GM21825 (cell line): Measurements from ENCODE around the gene BTBD9.
A peak's percentile ranks its signal among the peaks of the same experiment; 100 is the strongest.

Experiments
- ATAC-seq: cut with Tn5 transposase; IDR thresholded peaks from one replicate; pipeline ENCODE4 v1.9.1; 2021; ENCODE audit warnings: mild to moderate bottlenecking, moderate library complexity; ENCODE audit not compliant: unreplicated experiment

BTBD9 gene

DNA sequence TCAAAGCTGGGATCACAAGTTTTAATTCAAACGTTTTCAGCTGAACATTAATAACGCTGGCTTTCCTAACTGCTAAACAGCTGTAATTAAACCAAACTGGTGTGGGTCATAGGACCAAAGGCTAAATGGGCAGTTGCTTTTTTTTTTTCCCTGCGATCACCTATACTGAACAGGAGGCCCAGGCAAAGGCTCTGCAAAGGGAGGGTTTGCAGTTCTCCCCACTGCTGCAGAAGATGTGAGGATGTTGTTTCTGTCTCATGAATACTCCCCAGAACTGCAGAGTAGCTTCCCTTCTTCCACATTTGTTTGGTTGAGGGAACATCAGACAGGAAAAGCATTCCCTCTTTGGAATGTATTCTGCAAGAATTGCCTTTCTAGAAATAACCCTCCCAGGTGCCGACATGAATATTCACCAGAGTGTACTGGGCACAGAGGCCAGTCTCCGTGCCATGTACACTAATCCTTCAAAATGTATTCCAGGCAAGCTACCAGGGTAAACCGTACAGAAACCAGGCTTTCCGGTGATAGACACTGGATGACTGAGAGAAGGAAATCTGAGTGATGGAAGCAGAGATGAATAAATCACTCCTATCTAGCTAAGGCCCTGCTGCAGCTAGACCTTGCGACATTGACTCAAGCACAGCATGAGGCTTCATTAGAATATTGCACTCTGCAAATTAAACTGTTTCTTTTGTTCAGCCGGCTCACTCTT is 370.1 kb downstream of the BTBD9 start:
- ATAC-seq, result no peak

DNA sequence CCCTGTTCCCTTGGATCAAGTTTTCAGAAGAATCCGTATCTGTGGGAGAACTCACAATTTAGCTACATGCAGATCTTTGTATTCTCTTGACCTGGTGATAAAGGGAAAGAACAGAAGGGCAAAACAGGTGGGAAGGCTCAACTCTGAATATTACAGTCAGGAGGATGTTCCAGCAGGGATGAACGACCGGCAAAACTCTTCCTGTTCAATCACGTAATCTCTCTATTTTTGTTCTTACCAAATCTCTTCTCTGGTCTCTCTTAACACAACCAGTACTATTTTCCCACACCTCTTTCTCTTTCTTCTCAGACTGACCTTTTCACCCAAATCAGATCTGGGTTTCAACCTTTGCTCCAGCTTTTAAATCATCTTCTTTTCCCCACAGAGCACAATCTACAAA is 371.4 kb downstream of the BTBD9 start:
- no peak for ATAC-seq

DNA sequence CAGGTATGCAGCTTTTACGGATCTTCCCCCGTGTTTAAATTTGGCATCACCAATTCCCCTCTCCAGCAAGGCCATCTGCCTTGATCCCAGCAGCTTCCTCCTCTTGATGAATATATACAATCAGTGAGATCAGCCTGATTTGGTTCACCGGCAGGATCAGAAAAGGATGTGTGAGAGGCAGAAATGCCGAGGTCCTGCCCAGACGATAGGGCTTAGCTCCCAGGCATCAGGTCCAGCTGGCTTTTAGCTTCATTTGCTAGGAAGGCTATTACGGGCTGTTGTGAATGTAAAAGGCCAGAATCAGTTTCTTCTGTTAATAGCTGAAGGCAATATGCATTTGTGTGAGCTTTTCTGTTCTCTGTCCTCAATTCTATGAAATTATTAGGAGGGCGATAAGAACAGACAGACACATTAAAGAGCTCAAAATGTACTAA is 372.8 kb downstream of the BTBD9 start:
- no peak for ATAC-seq

DNA sequence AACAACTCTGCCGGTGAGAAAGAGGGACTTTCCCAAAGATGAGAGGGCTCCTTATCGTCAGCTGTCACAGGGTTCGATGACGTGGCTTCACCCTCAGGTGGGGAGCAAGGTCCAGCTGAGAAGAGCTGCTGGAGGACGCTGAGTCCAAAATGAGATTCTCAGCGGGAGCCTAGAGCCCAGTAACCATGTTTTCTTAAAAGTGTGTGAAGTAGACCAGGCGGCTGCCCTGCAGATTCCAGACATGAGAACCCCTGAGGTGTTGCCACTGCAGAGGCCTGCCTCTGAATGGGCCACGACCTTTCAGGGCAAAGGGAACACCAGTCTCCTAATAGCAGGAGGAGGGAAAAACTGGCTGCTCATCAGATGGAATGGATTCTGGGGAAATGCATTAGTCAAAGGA is 375.1 kb downstream of the BTBD9 start:
- no peak for ATAC-seq

- ATAC-seq, result no peak
These were observed 377.1 kb downstream of the BTBD9 start for GRCh38 chr6:38262609-38263008.

GRCh38 chr6:38262026-38262425 is 377.7 kb downstream of the BTBD9 start:
- ATAC-seq, result no peak

GRCh38 chr6:38261626-38262025 is 378.1 kb downstream of the BTBD9 start:
- ATAC-seq, result no peak

DNA sequence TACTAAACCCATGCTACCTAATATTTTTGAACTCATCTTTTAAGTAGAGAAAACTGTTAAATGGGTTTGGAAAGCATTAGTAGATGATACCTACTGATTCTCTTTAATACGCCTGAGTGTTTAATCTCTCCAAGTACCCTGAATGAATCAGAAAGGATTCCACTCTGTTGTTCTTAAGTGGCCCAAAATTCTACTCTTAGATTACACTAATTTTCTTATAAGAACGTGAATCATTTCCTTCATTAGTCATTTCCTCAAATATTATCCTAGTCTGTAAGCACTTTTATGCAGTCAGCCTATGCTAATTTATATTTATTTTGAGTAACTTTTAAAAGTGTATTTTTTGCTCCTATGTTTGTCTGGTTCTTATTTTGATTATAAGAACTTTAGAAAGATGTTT is 380.0 kb downstream of the BTBD9 start:
- no peak for ATAC-seq

- no peak for ATAC-seq
These were observed 391.1 kb downstream of the BTBD9 start for GRCh38 chr6:38248500-38249234.

- ATAC-seq, result no peak
These were observed 394.4 kb downstream of the BTBD9 start for GRCh38 chr6:38245295-38245694.

GRCh38 chr6:38244869-38245268 is 394.9 kb downstream of the BTBD9 start:
- no peak for ATAC-seq

GRCh38 chr6:38241200-38241871 is 398.4 kb downstream of the BTBD9 start:
- ATAC-seq, result no peak

DNA sequence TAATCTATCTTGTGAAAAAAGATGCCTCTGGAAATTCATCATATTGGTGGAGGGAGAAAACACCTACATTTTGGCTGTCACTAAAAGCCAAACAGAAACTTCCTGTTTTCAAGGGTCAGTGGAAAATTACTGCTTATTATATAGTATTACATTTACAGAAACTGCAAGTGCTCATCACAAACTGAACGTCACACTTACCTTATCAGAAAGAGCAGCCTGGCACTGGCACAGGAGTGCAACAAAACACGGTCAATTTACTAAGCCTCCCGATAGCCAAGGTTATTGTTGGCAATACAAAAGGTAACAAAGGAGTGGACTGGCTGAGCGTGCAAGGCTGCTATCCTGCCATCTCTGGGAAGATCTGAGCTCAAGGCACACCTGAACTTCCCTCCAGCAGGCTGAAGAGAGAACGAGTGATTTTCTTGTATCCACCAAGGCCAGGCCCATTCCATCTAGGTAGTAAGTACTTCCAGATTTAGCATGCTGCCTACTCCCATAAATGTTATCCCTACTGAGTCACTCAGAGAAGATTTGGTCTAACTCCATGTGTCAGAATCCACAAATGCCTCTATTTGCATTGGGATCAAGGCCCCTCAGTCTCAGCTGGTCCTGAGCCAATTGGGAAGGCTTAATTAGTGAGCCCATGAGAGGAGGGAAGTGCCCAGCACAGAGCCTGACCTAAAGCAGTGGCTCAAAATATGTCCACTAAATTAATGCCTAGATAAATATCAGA is 399.8 kb downstream of the BTBD9 start:
- ATAC-seq, result no peak

GRCh38 chr6:38236631-38237030 is 403.1 kb downstream of the BTBD9 start:
- ATAC-seq, result no peak

GRCh38 chr6:38234934-38235682 is 404.6 kb downstream of the BTBD9 start:
- ATAC-seq, result peak; percentile 70

- no peak for ATAC-seq
These were observed 405.6 kb downstream of the BTBD9 start for GRCh38 chr6:38234141-38234540.

DNA sequence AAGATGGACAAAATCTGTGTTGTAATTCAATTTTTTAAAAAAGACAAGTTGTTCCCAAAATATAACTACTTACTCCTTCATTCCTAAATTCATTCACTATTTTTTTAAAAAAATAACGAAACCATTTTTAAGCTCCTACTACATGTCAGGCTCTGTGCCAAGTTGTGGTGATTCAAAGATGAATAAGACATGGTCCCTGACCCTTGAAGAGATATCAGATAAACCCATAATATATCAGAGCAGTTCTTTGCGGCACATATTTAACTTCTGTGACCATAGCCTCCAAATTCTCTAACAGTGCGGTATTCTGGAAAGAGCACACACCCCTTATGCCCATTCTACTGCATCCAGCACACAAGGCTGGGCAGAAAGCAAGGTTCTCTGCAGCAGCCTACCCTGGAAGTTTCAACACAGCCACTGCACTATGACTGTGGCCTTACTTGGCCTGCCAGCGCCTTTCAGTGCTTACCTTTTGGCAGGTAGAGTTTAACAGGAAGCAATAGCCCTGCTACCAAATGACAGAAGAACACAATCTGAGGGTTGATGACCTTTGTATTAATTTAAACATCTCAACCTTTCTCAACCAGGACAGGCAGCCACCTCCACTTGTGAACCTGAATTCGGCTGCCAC is 406.5 kb downstream of the BTBD9 start:
- no peak for ATAC-seq

GRCh38 chr6:38225766-38226165 is 414.0 kb downstream of the BTBD9 start:
- ATAC-seq, result no peak

- ATAC-seq, result no peak
These were observed 418.5 kb downstream of the BTBD9 start for GRCh38 chr6:38221251-38221650.

DNA sequence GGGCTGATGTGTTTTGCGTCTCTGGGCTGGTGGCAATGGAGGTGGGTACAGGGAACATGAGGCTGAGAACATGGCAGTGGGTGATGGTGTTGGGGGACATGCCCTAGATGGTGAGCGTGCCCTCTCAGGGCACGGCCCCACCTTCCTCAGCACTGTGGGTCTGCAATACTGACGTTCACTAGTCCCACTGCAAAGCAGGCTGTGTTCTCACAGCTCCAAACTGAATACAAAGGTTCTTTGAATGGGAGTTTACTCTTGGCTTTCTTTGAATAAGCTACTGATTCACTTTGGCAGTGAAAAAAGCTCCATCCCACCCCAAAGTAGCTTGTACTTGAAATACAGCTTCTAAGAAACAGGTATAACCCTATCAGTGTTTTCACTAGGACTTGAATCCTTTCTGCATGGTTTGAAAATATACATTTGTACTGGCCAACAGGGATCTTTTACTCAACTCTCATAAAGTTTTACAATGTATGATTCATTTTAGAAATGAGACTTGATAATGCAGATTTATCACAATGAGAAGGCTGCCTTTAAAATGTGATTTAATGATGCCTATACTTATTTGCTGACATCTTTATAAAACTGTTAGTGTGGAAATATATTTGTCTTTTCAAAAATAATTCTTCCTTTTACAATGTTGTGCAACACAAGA is 419.5 kb downstream of the BTBD9 start:
- ATAC-seq, result no peak
